K562 (cell line): Measurements from ENCODE around the gene SLC35D2. TPM values are rescaled to one million over a fixed set of nuclear protein-coding genes. Genes with fewer than 3 reads are reported as not detected.

ENCODE experiments used
- CCNT2 ChIP-seq: IDR thresholded peaks from 2 replicates; pipeline ENCODE4 v1.6.1; 2011; ENCODE audit warnings: borderline replicate concordance, low read depth, mild to moderate bottlenecking, moderate library complexity, mixed read lengths, low read length; ENCODE audit not compliant: insufficient read length; ENCODE audit errors: extremely low read depth
- ETV1 ChIP-seq: fragments of 450-650 bp; conservative IDR thresholded peaks from 2 replicates; pipeline ENCODE4 v1.6.1; 2016; ENCODE audit warnings: missing genetic modification characterization, control low read depth, low read depth, missing compliant biosample characterization
- FOXA3 ChIP-seq, 2 experiments: fragments of 450-650 bp in 1 of 2; sonication (generic) in 1 of 2; formaldehyde crosslinking; IDR thresholded peaks in 1 of 2; conservative IDR thresholded peaks in 1 of 2; 2 replicates each; pipeline versions ENCODE4 v1.4.0 to v1.8.0; 2020 to 2022; ENCODE audit warnings: mild to moderate bottlenecking in 2 of 2, missing genetic modification reagents in 1 of 2
- FOXP1 ChIP-seq: sonication (generic); formaldehyde crosslinking; IDR thresholded peaks from 2 replicates; pipeline ENCODE4 v1.8.0; 2022; ENCODE audit warnings: mild to moderate bottlenecking, missing genetic modification reagents
- ILK ChIP-seq: fragments of 450-650 bp; IDR thresholded peaks from 2 replicates; pipeline ENCODE4 v1.6.1; 2016; ENCODE audit warnings: missing genetic modification characterization, low read depth, mild to moderate bottlenecking, missing compliant biosample characterization, moderate library complexity, borderline replicate concordance
- KAT7 ChIP-seq: sonication (generic); formaldehyde crosslinking; IDR thresholded peaks from 2 replicates; pipeline ENCODE4 v1.8.0; 2022; ENCODE audit warnings: missing genetic modification reagents, mild to moderate bottlenecking, borderline replicate concordance
- KDM4B ChIP-seq, 2 experiments: fragments of 450-650 bp in 1 of 2; sonication (generic) in 1 of 2; IDR thresholded peaks; 2 replicates each; pipeline ENCODE4 v1.6.1; 2016 to 2017; ENCODE audit warnings: borderline replicate concordance in 2 of 2, antibody characterized with exemption in 1 of 2, low read depth in 1 of 2, mild to moderate bottlenecking in 1 of 2
- MYBL2 ChIP-seq, 2 experiments: fragments of 450-650 bp in 1 of 2; sonication (generic) in 1 of 2; formaldehyde crosslinking in 1 of 2; IDR thresholded peaks; 2 replicates each; pipeline versions ENCODE4 v1.6.1 to v1.8.1; 2017 to 2022; ENCODE audit warnings: borderline replicate concordance in 1 of 2, inconsistent platforms in 1 of 2, low read depth in 1 of 2, mild to moderate bottlenecking in 1 of 2, missing genetic modification reagents in 1 of 2, moderate library complexity in 1 of 2
- NR4A1 ChIP-seq, 2 experiments: fragments of 250-450 bp in 1 of 2; fragments of 450-650 bp in 1 of 2; sonication (Bioruptor Pico) in 1 of 2; IDR thresholded peaks; 2 replicates each; pipeline versions ENCODE4 v1.4.0 to v1.6.1; 2016 to 2020; ENCODE audit warnings: mild to moderate bottlenecking in 2 of 2, missing compliant biosample characterization in 1 of 2, missing genetic modification characterization in 1 of 2, moderate library complexity in 1 of 2
- PRMT5 ChIP-seq: sonication (generic); formaldehyde crosslinking; IDR thresholded peaks from 2 replicates; pipeline ENCODE4 v1.5.0; 2020; ENCODE audit warnings: missing genetic modification reagents
- PTTG1 ChIP-seq: fragments of 450-650 bp; IDR thresholded peaks from 2 replicates; pipeline ENCODE4 v1.6.1; 2016; ENCODE audit warnings: low read depth, mild to moderate bottlenecking, missing genetic modification characterization, missing compliant biosample characterization
- RB1 ChIP-seq: fragments of 450-650 bp; IDR thresholded peaks from 2 replicates; pipeline ENCODE4 v1.6.1; 2017; ENCODE audit warnings: low read depth, mild to moderate bottlenecking
- SMAD1 ChIP-seq: fragments of 150-350 bp; IDR thresholded peaks from 2 replicates; pipeline ENCODE4 v1.6.1; 2014; ENCODE audit warnings: low read length, low read depth; ENCODE audit not compliant: partially characterized antibody
- TEAD1 ChIP-seq, 2 experiments: fragments of 450-650 bp in 1 of 2; sonication (generic) in 1 of 2; formaldehyde crosslinking; IDR thresholded peaks; 2 replicates each; pipeline versions ENCODE4 v1.4.0 to v1.8.0; 2020 to 2022; ENCODE audit warnings: mild to moderate bottlenecking in 2 of 2, missing genetic modification reagents in 1 of 2
- ZC3H11A ChIP-seq: IDR thresholded peaks from 2 replicates; pipeline ENCODE4 v1.6.1; 2012; ENCODE audit warnings: low read depth, low read length, improper control_type of control experiment
- ZNF24 ChIP-seq: fragments of 450-650 bp; IDR thresholded peaks from 2 replicates; pipeline ENCODE4 v1.6.1; 2016
- ZNF324 ChIP-seq: fragments of 250-450 bp; sonication (Bioruptor Pico); IDR thresholded peaks from 2 replicates; pipeline ENCODE4 v1.4.0; 2020; ENCODE audit warnings: mild to moderate bottlenecking
- polyA plus RNA-seq, 8 experiments: library from polyadenylated mRNA; depleted of rRNA in 4 of 8; stranded (reverse) in 5 of 8; unstranded in 3 of 8; fragments of >200 nt; fragmentation: Nextera tagmentation in 2 of 8; fragmentation: Illumina TruSeq in 1 of 8; extraction: Ambion mirVana in 2 of 8; extraction: Trizol in 1 of 8; gene quantifications; 2 replicates each; pipeline versions ENCODE4 v1.2.1 to v1.2.3, GENCODE V29; 2011 to 2014; ENCODE audit warnings: inconsistent platforms in 1 of 8, missing spikeins in 1 of 8
- total RNA-seq, 7 experiments: library from RNA; depleted of rRNA in 6 of 7; stranded (reverse); fragments of >200 nt in 6 of 7; fragmentation: Illumina TruSeq in 2 of 7; extraction: Trizol in 2 of 7; gene quantifications; 2 replicates each; pipeline versions ENCODE4 v1.2.1 to v1.2.3, GENCODE V29; 2011 to 2021; ENCODE audit warnings: low replicate concordance in 1 of 7
- TF ChIP-seq, protein P1 (sequence below): fragments of 250-450 bp; sonication (Bioruptor Pico); IDR thresholded peaks from 2 replicates; pipeline ENCODE4 v1.5.0; 2020; ENCODE audit warnings: mild to moderate bottlenecking, borderline replicate concordance
- TF ChIP-seq, protein P2 (sequence below): fragments of 250-450 bp; sonication (Bioruptor Pico); IDR thresholded peaks from 2 replicates; pipeline ENCODE4 v1.5.0; 2021; ENCODE audit warnings: mild to moderate bottlenecking, moderate library complexity

Gene SLC35D2
- total and polyA plus RNA-seq, 9 of the 15 experiments (the other 6 are each of a cell fraction or from before 2014, with no cell fraction given), result 2.9 to 14.9 (median 11.7) TPM

DNA sequence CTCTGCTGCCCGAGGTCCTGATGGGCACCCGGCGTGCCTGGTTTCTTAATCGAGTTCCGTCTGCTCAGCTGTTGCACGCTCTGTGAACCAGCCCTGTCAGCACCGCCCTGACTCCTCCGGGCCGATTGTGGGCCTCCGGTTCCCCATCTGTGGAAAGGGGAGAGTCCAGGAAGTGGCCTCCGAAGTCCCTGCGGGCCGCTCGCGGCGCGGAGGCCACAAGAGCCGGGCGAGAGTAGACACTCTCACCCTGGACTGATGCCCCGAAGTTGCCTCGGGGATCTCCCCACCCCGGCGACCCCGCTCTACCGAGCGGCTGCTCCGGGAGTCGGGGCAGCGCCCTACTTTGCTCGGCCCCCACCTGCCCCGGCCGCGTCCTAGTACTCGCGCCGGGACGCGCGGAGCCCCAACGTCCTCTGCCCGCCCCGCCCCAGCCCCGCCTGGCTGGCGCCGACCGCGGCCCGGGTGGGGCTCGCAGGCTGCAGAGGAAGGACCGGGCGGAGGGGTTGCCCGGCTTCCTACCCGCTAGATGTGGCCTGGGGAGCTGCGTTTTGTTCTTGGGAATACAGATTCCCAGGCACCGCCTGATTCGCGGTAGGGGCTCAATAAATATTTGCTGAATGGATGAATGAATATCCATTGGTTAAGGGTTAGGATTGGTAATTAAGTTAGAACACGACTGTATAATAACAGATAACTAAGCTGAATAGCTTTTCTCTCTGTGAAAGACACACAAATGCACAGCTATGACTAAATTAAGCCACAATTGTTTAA lies 35.6 kb upstream of the SLC35D2 start (continued):
- TF ChIP-seq, protein P1, sequence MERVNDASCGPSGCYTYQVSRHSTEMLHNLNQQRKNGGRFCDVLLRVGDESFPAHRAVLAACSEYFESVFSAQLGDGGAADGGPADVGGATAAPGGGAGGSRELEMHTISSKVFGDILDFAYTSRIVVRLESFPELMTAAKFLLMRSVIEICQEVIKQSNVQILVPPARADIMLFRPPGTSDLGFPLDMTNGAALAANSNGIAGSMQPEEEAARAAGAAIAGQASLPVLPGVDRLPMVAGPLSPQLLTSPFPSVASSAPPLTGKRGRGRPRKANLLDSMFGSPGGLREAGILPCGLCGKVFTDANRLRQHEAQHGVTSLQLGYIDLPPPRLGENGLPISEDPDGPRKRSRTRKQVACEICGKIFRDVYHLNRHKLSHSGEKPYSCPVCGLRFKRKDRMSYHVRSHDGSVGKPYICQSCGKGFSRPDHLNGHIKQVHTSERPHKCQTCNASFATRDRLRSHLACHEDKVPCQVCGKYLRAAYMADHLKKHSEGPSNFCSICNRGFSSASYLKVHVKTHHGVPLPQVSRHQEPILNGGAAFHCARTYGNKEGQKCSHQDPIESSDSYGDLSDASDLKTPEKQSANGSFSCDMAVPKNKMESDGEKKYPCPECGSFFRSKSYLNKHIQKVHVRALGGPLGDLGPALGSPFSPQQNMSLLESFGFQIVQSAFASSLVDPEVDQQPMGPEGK (CRISPR knock-in tag), result no peak; the same call in 1 of the 2 replicates
- TF ChIP-seq PTTG1 (no peak), ZNF324 (CRISPR knock-in tag) (no peak), FOXA3 (CRISPR knock-in tag; conservative IDR thresholded peaks at IDR 0.05 in 1 of 2, IDR thresholded peaks at IDR 0.05 in 1 of 2) (no peak), CCNT2 (peak; percentile 91), KAT7 (peak; percentile 42; the same call in 1 of the 2 replicates), ZC3H11A (no peak), FOXP1 (CRISPR knock-in tag) (0 out of 2 replicates have a peak, but pooled peaks have one; percentile 22), KDM4B (IDR thresholded peaks at IDR 0.05; ENCODE audit: borderline replicate concordance in 2 of 2, low read depth in 1 of 2) (peak in 1 of 2 experiments; percentile 53; a peak in 1 of 4 replicates), ILK (tag) (no peak), PRMT5 (CRISPR knock-in tag) (no peak), NR4A1 (CRISPR knock-in tag; IDR thresholded peaks at IDR 0.05) (0 out of 2 replicates have a peak, but pooled peaks have one; percentile 40), NR4A1 (tag; IDR thresholded peaks at IDR 0.05) (no peak), ETV1 (tag) (peak; percentile 63; the same call in 1 of the 2 replicates), SMAD1 (no peak), TEAD1 (CRISPR knock-in tag; IDR thresholded peaks at IDR 0.05) (no peak), MYBL2 (IDR thresholded peaks at IDR 0.05; ENCODE audit: low read depth) (0 out of 2 replicates have a peak, but pooled peaks have one; percentile 48), MYBL2 (CRISPR knock-in tag; IDR thresholded peaks at IDR 0.05; ENCODE audit: borderline replicate concordance) (no peak), ZNF24 (0 out of 2 replicates have a peak, but pooled peaks have one; percentile 35), RB1 (peak; percentile 59; the same call in 1 of the 2 replicates)
- TF ChIP-seq, protein P2, sequence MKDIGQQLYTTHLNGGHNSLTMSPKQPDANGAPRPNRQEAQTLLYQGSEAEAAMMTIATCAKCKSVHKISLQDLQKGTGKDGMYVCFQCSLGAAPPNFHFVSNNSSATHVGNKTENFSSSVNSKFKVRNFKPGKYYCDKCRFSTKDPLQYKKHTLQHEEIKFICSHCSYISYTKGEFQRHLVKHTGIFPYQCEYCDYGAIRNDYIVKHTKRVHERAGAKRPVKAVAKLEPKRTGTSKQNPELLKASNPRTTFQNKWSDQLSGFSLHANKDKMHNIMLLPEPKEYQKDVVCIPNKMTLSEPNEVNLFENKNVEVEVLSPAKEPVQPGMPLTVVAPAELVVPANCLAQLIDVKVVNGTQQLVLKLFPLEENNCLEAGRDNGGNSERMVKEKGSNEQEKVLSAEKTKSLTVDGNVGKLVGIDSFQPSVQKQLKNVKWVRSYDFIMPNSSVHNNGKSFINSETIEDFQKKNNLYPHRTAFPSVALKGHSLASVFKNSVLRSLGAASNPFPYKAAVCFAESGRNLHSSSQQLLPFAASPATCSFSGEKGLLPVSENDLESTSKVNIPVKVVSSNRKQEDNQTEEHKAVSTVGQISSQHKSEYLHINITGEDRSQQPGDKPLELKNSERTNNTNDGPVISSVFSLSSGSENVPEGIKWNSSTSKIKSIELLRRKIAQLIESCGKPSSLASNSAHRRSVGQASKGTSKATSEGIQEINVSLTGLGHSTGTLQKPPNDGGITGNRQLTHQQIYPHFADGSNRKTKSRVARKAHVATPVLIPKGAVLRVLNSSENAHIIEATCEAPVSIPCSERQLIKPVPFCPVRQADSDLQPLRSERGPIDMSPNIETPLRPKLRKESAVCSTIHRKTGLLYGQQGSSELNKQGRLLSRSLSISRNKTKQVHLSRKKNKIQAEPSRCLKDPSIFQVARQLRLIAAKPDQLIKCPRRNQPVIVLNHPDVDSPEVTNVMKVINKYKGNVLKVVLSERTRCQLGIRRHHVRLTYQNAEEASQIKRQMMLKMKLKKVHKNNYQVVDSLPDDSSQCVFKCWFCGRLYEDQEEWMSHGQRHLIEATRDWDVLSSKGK (CRISPR knock-in tag), result no peak
